Smooth muscle cell (in vitro differentiated cells): ENCODE data around the gene CTNNA1. TPM values are rescaled to one million over a fixed set of nuclear protein-coding genes. Genes with fewer than 3 reads are reported as not detected.

Source experiments
- DNase-seq: peaks from one replicate; lab custom pipeline; 2025; ENCODE audit not compliant: unreplicated experiment; lab: John Stamatoyannopoulos, UW
- H2AFZ ChIP-seq: fragments of 200-600 bp; sonication (generic); 2 replicates; pipeline ENCODE4 v1.6.0; 2016; ENCODE audit warnings: antibody characterized with exemption, low read depth, mild to moderate bottlenecking
- H3F3A ChIP-seq: fragments of 200-600 bp; sonication (generic); 2 replicates; pipeline ENCODE4 v1.6.0; 2017; ENCODE audit warnings: antibody characterized with exemption, low read depth
- H3K27ac ChIP-seq: fragments of 200-600 bp; sonication (generic); 2 replicates; pipeline ENCODE4 v1.5.1; 2016; ENCODE audit warnings: low read depth, mild to moderate bottlenecking
- H3K27me3 ChIP-seq: fragments of 200-600 bp; sonication (generic); 2 replicates; pipeline ENCODE4 v1.6.1; 2016; ENCODE audit warnings: low read depth, mild to moderate bottlenecking
- H3K36me3 ChIP-seq: fragments of 200-600 bp; sonication (generic); 2 replicates; pipeline ENCODE4 v1.5.1; 2016; ENCODE audit warnings: low read depth
- H3K4me1 ChIP-seq: fragments of 200-600 bp; sonication (generic); 2 replicates; pipeline ENCODE4 v1.5.1; 2016; ENCODE audit warnings: low read depth
- H3K4me2 ChIP-seq: fragments of 200-600 bp; sonication (generic); 2 replicates; pipeline ENCODE4 v1.6.0; 2016; ENCODE audit warnings: mild to moderate bottlenecking
- H3K4me3 ChIP-seq: fragments of 200-600 bp; sonication (generic); 2 replicates; pipeline ENCODE4 v1.5.1; 2016; ENCODE audit warnings: mild to moderate bottlenecking
- H3K79me2 ChIP-seq: fragments of 200-600 bp; sonication (generic); 2 replicates; pipeline ENCODE4 v1.6.0; 2016; ENCODE audit warnings: low read depth, mild to moderate bottlenecking
- H3K9ac ChIP-seq: fragments of 200-600 bp; sonication (generic); 2 replicates; pipeline ENCODE4 v1.6.0; 2016; ENCODE audit warnings: low read depth
- H3K9me3 ChIP-seq: fragments of 200-600 bp; sonication (generic); replicated peaks from 2 replicates; pipeline ENCODE4 v1.5.1; 2016; ENCODE audit warnings: low read depth
- H4K20me1 ChIP-seq: fragments of 200-600 bp; sonication (generic); 2 replicates; pipeline ENCODE4 v1.6.0; 2016; ENCODE audit warnings: low read depth
- WGBS: methylation state at CpG from one replicate; pipeline ENCODE4 v1.1.7; 2016; ENCODE audit warnings: low lambda C conversion rate; 5-methylcytosine and 5-hydroxymethylcytosine counted together
- polyA plus RNA-seq: library from polyadenylated mRNA; unstranded; fragments of >200 nt; fragmentation: Nextera tagmentation; extraction: Ambion mirVana; gene quantifications from 2 replicates; pipeline ENCODE4 v1.2.1, GENCODE V29; 2016
- total RNA-seq: library from RNA; depleted of rRNA; stranded (reverse); fragments of >200 nt; gene quantifications from 2 replicates; pipeline ENCODE4 v1.2.3, GENCODE V29; 2014
- TF ChIP-seq, protein P1 (sequence below): fragments of 200-600 bp; sonication (generic); IDR thresholded peaks from 2 replicates; pipeline ENCODE4 v1.5.1; 2017; ENCODE audit warnings: borderline replicate concordance, mild to moderate bottlenecking, antibody characterized with exemption; ENCODE audit not compliant: insufficient read depth, poor library complexity, severe bottlenecking

CTNNA1 gene
- total and polyA plus RNA-seq, 2 experiments from 2014 or later = 149 to 251 TPM

DNA sequence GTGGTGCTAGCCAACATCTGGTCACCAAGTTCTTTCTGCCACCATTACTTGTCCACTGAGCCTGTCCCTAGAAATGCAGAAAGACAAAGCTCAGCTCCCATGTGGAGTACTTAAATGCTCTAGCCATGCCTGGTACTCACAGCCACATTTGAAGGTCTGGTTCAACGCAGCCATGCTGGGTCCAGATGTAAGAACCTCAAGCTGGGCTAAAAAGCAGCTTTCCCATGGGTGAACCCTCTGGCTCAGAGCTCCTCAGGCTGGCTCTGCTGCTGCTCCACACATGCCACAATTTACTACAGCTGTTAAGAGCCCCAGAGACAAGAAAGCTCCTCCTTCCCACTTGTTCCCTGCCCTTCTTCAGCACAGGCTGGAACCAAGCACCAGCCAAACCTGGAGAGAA is 219.0 kb downstream of the CTNNA1 start:
- 100% methylated on average over 1 of the region's 1 CpG for WGBS
- H3K27me3 ChIP-seq = no peaks in the 10 kb centered on the region
- DNase-seq = no peak
- H3K79me2 ChIP-seq = no peaks in the 10 kb centered on the region
- H3F3A ChIP-seq = no peaks in the 10 kb centered on the region
- no peaks in the 10 kb centered on the region for H3K9me3 ChIP-seq
- no peak overlapping the region for H3K27ac ChIP-seq
- TF ChIP-seq, protein P1, sequence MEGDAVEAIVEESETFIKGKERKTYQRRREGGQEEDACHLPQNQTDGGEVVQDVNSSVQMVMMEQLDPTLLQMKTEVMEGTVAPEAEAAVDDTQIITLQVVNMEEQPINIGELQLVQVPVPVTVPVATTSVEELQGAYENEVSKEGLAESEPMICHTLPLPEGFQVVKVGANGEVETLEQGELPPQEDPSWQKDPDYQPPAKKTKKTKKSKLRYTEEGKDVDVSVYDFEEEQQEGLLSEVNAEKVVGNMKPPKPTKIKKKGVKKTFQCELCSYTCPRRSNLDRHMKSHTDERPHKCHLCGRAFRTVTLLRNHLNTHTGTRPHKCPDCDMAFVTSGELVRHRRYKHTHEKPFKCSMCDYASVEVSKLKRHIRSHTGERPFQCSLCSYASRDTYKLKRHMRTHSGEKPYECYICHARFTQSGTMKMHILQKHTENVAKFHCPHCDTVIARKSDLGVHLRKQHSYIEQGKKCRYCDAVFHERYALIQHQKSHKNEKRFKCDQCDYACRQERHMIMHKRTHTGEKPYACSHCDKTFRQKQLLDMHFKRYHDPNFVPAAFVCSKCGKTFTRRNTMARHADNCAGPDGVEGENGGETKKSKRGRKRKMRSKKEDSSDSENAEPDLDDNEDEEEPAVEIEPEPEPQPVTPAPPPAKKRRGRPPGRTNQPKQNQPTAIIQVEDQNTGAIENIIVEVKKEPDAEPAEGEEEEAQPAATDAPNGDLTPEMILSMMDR = no peak
- no peak overlapping the region for H3K4me2 ChIP-seq
- H2AFZ ChIP-seq = no peak overlapping the region
- no peak overlapping the region for H3K4me3 ChIP-seq
- no peak overlapping the region for H3K9ac ChIP-seq
- no peaks in the 10 kb centered on the region for H3K36me3 ChIP-seq
- H4K20me1 ChIP-seq = no peaks in the 10 kb centered on the region
- peaks cover 18% of the 10 kb centered on the region for H3K4me1 ChIP-seq

DNA sequence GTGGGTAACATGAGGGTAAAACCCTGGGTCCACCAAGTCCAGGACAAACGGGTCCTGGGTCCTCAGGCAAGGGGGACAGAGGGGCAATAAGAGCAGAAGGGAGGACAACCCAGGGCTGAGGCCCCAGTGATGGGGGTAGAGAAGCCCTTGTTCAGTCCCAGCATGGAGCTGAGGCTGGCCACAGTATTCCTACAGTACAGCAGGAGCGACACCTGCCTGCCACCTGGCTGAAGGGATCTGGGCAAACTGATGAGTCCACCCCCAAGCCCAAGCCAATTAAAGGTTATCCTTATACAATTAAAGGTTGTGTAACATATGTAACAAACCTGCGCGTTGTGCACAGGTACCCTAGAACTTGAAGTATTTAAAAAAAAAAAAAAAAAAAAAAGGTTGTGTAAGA is 219.6 kb downstream of the CTNNA1 start:
- TF ChIP-seq, protein P1 = no peak
- Histone ChIP-seq H3K27me3 (no peaks in the 10 kb centered on the region), H3K9ac (no peak overlapping the region), H3K79me2 (no peaks in the 10 kb centered on the region), H4K20me1 (no peaks in the 10 kb centered on the region), H3K36me3 (no peaks in the 10 kb centered on the region), H3K27ac (no peak overlapping the region), H3F3A (no peaks in the 10 kb centered on the region), H3K4me3 (no peak overlapping the region), H2AFZ (no peak overlapping the region), H3K4me2 (no peak overlapping the region), H3K9me3 (no peaks in the 10 kb centered on the region), H3K4me1 (peaks cover 12% of the 10 kb centered on the region)
- DNase-seq = no peak
- 96% methylated on average over 4 of the region's 4 CpGs for WGBS

DNA sequence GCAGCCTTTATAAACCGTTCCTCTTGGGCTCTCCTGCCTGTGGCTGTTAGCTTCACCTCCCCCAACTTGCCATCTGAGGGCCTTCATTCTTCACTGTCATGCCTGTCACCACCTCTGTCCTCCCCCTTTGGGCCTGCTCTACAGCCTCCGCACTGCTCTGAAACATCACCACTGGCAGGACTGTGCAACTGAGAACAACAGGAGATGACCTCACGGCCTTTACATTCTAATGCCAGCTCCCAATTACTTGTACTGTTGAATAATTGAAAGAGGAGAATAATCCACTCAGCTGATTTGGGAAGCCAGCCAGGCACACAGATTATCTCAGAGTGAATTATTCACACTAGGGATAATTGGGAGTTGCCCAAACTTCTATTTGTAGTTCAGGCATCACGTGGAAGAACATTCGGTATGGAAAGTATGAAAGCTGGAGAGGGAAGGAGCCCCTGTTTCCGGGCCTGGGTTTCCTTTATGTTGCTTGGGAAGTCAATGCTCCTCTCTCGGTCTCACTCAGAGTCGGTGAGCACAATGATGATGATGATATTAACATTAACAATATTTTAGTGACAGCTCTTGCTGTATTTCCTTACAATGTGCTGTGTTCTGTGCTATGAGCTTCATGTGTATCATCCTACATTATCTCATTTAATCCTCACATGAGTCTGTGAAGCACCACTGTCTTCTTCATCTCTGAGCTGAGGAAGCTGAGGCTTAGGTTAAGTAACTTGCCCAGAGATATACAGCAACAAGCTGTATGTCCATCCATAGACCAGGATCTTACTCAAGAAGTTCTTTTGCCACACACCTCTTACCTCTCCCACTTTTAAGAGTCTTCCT is 221.2 kb downstream of the CTNNA1 start:
- H3K4me2 ChIP-seq = peak overlapping the region; percentile 47
- H3K9me3 ChIP-seq = no peaks in the 10 kb centered on the region
- no peaks in the 10 kb centered on the region for H3K27me3 ChIP-seq
- H3K27ac ChIP-seq = peak overlapping the region; percentile 85
- no peak for DNase-seq
- no peaks in the 10 kb centered on the region for H3K79me2 ChIP-seq
- H3K4me3 ChIP-seq = no peak overlapping the region
- H3K36me3 ChIP-seq = no peaks in the 10 kb centered on the region
- no peak overlapping the region for H3K9ac ChIP-seq
- no peaks in the 10 kb centered on the region for H4K20me1 ChIP-seq
- TF ChIP-seq, protein P1 = no peak
- H2AFZ ChIP-seq = no peak overlapping the region
- H3K4me1 ChIP-seq = peaks cover 15% of the 10 kb centered on the region
- 38% methylated on average over 8 of the region's 8 CpGs for WGBS
- H3F3A ChIP-seq = no peaks in the 10 kb centered on the region
